Activated T-cell treated with anti-CD3 and anti-CD28 coated beads, Interleukin-2, amount 50 U/mL, for 4 hours (primary cell): ENCODE results near the gene LGALS16. TPM values are rescaled to one million over a fixed set of nuclear protein-coding genes. Genes with fewer than 3 reads are reported as not detected.
"Not testable (repeated sequence)": the region's sequence is repeated elsewhere in the genome, so short reads cannot be mapped to it uniquely, and the experiment has no call there.

Source experiments
- ATAC-seq, 2 donors: fragments of 200-7000 bp; cut with Tn5 transposase; one replicate each; pipeline ENCODE4 v1.10.0; 2021
- DNase-seq: peaks from one replicate; pipeline ENCODE4 v3.0.0-alpha.2; 2020
- H3K27me3 Mint-ChIP-seq: one replicate; pipeline ENCODE4 v1.8.0; 2021; ENCODE audit warnings: low read depth, mixed read lengths
- H3K36me3 Mint-ChIP-seq: one replicate; pipeline ENCODE4 v1.8.0; 2022; ENCODE audit warnings: mixed read lengths; ENCODE audit not compliant: insufficient read depth
- H3K4me1 Mint-ChIP-seq: one replicate; pipeline ENCODE4 v1.8.0; 2021; ENCODE audit warnings: low read depth, mixed read lengths
- H3K4me3 Mint-ChIP-seq: one replicate; pipeline ENCODE4 v1.8.0; 2021; ENCODE audit warnings: mild to moderate bottlenecking, moderate library complexity, mixed read lengths
- H3K9me3 Mint-ChIP-seq: one replicate; pipeline ENCODE4 v1.8.0; 2021; ENCODE audit warnings: mixed read lengths
- total RNA-seq, 3 donors: library from RNA; stranded (reverse); gene quantifications; one replicate each; pipeline ENCODE4 v1.2.1, GENCODE V29; 2021

The LGALS16 gene
- total RNA-seq, 3 donors from 2014 or later, result not detected

DNA sequence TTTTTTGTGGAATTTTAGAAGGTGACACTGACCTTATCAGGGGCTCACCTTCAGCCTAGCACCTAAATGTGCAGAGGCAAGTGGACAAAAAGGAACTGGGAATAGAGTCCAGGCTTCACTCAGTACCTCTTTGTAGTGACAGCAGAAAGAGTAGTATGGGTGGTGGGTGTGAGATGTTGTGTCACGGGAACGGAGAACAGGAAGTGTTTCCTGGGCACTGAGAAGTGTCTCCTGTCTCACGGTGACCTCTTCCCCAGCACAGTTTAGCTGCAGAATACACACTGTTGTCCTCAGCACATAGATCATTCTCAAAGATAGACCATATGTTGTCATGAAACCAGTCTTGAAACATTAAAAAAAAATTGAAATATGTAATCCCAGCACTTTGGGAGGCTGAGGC, 31.0 kb downstream of the LGALS16 start:
- ATAC-seq (no peak), DNase-seq (no peak)
- Mint-ChIP-seq H3K4me3 (no peak overlapping the region), H3K9me3 (peaks cover 5% of the 10 kb centered on the region), H3K27me3 (no peaks in the 10 kb centered on the region), H3K4me1 (peaks cover 4% of the 10 kb centered on the region), H3K36me3 (peaks cover 4% of the 10 kb centered on the region)

DNA sequence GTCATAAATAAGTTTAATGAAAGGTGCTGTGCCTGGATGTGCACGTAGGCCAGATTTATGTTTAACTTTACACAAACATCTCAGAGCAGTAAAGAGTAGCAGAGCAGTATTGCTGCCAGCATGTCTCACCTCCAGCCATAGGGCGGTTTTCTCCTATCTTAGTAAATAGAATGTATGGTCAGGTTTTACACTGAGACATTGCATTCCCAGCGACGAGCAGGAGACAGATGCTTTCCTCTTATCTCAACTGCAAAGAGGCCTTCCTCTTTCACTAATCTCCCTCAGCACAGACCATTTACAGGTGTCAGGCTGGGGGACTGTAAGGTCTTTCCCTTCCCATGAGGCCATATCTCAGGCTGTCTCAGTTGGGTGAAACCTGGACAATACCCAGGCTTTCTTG, 32.9 kb downstream of the LGALS16 start:
- H3K9me3 Mint-ChIP-seq, ATAC-seq, H3K27me3 Mint-ChIP-seq, DNase-seq, H3K36me3 Mint-ChIP-seq, H3K4me3 Mint-ChIP-seq, H3K4me1 Mint-ChIP-seq: not testable (repeated sequence)

DNA sequence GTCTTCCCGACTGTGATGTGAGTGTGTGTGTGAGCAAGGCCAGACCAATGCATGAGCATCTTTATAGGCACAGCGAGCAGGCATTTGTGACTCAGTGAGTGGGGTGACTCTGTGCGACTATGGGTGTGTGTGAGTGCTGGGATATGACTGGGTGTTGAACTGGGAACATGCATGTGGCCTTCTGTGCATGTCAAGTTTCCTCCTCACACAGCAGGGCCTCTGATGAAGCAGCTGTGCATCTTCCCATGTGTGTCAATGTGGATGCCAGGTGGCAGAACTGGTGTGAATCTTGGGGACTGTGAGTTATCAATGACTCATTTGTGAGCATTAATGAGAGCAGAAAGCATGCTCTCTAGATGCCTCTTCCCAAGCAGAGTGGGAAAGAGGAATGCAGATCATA, 36.5 kb downstream of the LGALS16 start:
- H3K4me3 Mint-ChIP-seq, result no peak overlapping the region
- no peak for DNase-seq

DNA sequence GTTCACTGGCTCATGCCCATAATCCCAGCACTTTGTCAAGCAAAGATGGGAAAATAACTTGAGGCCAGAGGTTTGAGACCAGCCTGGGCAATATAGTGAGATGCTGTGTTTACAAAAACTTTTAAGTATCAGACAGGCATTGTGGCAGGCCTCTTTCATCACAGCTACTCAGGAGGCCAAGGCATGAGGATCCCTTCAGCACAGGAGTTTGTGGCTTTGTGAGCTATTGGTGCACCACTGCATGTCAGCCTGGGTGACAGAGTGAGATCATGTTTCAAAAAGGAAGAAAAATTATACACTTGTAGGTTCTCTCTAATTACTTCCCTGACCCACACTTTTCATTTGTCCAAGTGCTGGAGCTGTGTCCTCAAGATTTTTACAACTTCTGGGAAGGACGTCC, 37.1 kb downstream of the LGALS16 start:
- no peak for DNase-seq
- Mint-ChIP-seq H3K9me3 (peaks cover 5% of the 10 kb centered on the region), H3K36me3 (no peaks in the 10 kb centered on the region), H3K4me1 (no peaks in the 10 kb centered on the region), H3K4me3 (no peak overlapping the region), H3K27me3 (no peaks in the 10 kb centered on the region)
- no peak for ATAC-seq

More for the DNA sequence above, 36.5 kb downstream of the LGALS16 start:
- Mint-ChIP-seq H3K27me3 (no peaks in the 10 kb centered on the region), H3K36me3 (no peaks in the 10 kb centered on the region), H3K9me3 (peaks cover 5% of the 10 kb centered on the region), H3K4me1 (no peaks in the 10 kb centered on the region)
- peak; percentile 53 to 69 for ATAC-seq

DNA sequence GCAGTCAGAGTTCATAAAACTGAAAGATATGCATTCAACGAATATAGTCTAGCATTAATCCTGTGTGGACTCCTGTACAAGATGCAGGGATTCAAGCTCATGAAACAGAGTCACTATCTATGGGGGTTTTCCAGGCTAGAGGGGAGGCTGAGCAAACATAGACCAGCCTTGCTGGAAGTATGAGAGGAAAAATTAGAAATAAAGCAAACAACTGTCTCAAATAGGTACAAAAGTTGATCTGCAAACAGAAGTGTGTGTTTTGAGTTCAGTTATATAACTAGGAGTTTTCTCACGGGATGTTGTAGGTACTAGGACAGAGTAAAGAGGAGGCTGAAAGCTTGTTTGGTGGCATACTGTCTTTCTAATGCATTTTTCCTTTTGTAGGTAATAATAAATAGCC, 40.0 kb downstream of the LGALS16 start:
- Mint-ChIP-seq H3K4me1 (no peaks in the 10 kb centered on the region), H3K36me3 (no peaks in the 10 kb centered on the region), H3K4me3 (no peak overlapping the region), H3K27me3 (no peaks in the 10 kb centered on the region), H3K9me3 (no peaks in the 10 kb centered on the region)
- ATAC-seq (no peak), DNase-seq (no peak)

DNA sequence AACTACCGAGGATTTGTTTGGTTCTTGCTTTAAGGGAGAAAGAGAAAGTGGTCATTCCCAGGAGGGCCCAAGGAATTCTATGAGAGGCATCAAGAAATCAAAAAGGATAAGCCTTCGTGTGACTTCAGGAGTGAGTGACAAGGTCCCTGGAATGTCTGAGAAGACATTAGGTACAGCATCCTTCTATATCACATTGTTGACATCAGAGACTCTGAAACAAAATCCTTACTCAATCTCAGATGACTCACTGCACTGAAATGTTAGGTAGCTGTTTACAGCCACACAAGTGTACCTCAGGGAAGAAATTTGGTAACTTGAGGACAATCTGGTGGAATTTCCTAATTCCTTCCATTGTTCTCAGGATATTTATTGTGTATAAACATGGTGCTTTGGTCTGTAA, 40.7 kb downstream of the LGALS16 start:
- DNase-seq (no peak), ATAC-seq (no peak)
- Mint-ChIP-seq H3K36me3 (no peaks in the 10 kb centered on the region), H3K4me3 (no peak overlapping the region), H3K27me3 (no peaks in the 10 kb centered on the region), H3K9me3 (no peaks in the 10 kb centered on the region), H3K4me1 (no peaks in the 10 kb centered on the region)

DNA sequence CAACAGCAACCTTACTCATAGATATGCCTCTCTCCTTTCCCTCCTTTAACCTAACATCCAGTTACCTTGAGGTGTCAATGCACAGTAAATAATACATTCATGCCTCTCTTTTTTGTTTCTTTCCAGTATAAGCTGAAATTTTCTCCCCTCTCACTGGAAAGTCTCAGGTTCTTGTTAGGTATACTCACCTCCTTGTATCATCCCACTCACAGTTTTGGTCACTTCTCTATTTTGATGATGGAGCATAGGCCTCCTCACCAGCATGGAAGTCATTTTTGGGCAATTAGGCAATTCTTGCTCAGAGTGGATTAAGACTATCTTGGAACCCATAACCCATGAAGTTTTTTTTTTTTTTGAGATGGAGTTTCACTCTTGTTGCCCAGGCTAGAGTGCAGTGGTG, 42.8 kb downstream of the LGALS16 start:
- H3K4me3 Mint-ChIP-seq, result no peak overlapping the region
- peaks cover 2% of the 10 kb centered on the region for H3K4me1 Mint-ChIP-seq
- no peaks in the 10 kb centered on the region for H3K36me3 Mint-ChIP-seq
- no peak for ATAC-seq
- no peaks in the 10 kb centered on the region for H3K27me3 Mint-ChIP-seq
- no peak for DNase-seq
- no peaks in the 10 kb centered on the region for H3K9me3 Mint-ChIP-seq

DNA sequence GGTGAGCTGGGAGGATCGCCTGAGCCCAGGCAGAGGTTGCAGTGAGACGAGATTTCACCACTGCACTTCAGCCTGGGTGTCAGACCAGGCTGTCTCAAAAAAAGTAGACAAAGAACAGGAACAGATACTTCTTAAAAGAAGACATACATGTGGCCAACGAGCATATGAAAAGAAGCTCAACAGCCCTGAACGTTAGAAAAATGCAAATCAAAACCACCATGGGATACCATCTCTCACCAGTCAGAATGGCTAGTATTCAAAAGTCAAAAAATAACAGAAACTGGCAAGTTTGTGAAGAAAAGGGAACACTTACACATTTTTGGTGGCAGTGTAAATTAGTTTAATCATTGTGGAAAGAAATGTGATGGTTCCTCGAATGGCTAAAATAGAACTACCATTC, 45.6 kb downstream of the LGALS16 start:
- DNase-seq (no peak), ATAC-seq (no peak)
- Mint-ChIP-seq H3K27me3 (no peaks in the 10 kb centered on the region), H3K4me1 (peaks cover 26% of the 10 kb centered on the region), H3K36me3 (no peaks in the 10 kb centered on the region), H3K9me3 (no peaks in the 10 kb centered on the region), H3K4me3 (no peak overlapping the region)

DNA sequence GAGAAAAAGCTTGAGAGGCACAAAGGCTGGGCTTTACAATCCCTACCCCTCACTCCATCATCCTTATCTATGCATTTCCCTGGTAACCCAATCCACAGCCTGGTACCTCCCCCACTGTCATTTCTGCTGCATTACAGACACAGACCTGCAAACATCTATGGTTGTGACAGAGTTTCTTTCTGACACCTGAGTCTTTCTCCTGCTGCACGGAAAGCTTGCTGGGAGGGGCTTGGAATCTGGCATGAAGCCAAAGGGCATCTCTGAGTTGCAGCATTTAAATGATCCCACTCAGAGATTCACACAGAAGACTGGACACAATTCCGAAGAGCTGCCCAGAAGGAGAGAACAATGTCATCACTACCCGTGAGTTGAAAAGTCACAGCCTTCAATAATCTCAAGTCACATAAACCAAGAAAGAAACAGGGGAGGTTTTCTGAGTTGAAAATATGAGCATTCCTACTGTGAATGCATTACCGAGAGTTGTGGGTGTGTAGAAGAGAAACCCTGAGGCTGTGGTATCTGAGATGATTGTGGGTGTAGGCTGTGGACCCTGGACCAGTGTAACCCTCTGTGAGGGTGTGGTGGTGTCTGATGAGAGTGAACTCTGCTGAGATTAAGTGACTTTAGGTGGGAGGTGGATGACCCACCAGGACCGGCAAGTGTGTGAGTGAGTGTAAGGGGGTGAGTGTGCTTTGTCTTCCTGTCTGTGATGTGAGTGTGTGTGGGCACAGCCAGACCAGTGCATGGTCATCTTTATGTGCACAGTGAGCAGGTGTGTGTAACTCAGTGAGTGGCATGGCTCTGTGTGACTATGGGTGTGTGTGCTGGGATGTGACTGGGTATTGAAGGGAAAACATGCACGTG, 48.7 kb downstream of the LGALS16 start, which contains the start of gene LGALS14:
LGALS14 (plus strand) TSS at position 301 of the 864 bp plus-strand sequence; CDS start at position 349, 48 bp downstream.
- Mint-ChIP-seq H3K27me3 (no peaks in the 10 kb centered on the region), H3K9me3 (no peaks in the 10 kb centered on the region), H3K4me1 (peaks cover 41% of the 10 kb centered on the region), H3K4me3 (no peak within 1 kb of the TSS), H3K36me3 (no peaks in the 10 kb centered on the region)
- DNase-seq (no peak), ATAC-seq (peak; percentile 83 to 85)

DNA sequence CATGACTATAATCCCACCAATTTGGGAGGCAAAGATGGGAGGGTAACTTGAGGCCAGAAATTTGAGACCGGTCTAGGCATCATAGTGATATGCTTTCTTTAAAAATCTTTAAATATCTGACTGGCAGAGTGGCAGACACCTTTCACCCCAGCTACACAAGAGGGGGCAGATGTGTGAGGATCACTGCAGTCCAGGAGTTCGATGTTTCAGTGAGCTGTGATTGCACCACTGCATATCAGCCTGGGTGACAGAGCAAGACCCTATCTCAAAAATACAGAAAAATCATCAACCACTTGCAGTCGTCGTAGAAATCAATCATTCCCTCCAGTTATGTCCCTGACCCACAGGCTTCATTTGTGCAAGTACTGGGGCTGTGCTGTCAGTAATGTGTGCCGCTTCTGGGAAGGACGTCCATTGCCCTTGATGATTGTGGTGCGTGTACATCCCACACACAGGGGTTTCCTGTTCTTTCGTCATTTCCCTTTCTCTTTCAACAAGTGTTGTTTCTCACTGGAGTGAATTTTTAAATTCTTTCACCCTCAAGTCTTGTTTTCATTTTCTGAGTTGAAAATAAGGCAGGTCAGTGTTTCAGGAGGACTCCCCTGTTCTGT, 50.0 kb downstream of the LGALS16 start:
- Mint-ChIP-seq H3K9me3 (no peaks in the 10 kb centered on the region), H3K27me3 (no peaks in the 10 kb centered on the region), H3K4me1 (peaks cover 54% of the 10 kb centered on the region), H3K36me3 (no peaks in the 10 kb centered on the region), H3K4me3 (no peak overlapping the region)
- DNase-seq (no peak), ATAC-seq (peak; percentile 45 to 63)

DNA sequence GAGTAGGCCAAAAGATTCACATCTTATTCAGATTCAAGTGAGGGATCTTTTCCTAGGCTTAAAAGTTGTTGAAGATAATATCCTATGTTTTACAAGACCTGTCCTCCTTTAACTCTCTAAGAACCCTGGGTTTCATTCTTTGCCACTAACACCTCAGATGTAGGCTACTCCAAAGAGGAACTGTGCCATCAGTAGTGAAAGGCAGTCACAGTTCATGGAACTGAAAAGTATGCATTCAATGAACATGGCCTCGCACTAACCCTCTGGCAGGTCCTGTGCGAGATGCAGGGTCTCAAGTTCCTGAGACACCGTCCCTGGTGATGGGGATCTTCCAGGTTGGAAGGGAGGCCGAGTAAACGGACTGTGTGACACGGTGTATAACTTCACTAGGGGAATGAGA, 52.9 kb downstream of the LGALS16 start:
- H3K4me3 Mint-ChIP-seq, result no peak overlapping the region
- ATAC-seq (no peak), DNase-seq (no peak)
- H3K4me1 Mint-ChIP-seq, result peaks cover 60% of the 10 kb centered on the region
- peaks cover 4% of the 10 kb centered on the region for H3K27me3 Mint-ChIP-seq
- H3K9me3 Mint-ChIP-seq, result no peaks in the 10 kb centered on the region
- H3K36me3 Mint-ChIP-seq, result no peaks in the 10 kb centered on the region

DNA sequence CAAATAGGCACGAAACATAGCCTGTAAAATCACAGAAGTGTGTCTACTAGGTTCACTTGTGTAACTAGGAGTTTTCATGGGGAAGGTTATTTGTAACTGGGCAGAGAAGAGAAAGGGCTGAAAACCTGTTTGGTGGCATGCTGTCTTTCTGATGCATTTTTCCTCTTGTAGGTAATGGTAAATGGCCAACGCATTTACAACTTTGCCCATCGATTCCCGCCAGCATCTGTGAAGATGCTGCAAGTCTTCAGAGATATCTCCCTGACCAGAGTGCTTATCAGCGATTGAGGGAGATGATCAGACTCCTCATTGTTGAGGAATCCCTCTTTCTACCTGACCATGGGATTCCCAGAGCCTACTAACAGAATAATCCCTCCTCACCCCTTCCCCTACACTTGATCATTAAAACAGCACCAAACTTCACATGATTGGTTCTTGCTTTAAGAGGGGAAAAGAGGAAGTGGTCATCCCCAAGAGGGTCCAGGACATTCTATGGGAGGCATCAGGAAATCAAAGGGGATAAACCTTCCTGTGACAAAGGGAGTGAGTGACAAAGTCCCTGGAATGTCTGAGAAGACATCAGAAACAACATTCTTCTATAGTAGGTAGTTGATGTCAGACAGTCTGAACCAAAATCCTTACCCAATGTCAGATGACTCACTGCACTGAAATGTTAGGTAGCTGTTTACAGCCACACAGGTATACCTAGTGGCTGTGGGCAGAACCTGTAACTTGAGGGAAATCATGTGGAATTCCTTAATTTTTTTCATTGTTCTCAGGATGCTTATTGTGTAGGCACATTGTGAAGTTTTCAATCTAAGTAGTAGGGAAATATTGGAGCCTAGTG, 53.5 kb downstream of the LGALS16 start:
- Mint-ChIP-seq H3K4me1 (peaks cover 57% of the 10 kb centered on the region), H3K36me3 (no peaks in the 10 kb centered on the region), H3K4me3 (no peak overlapping the region), H3K27me3 (peaks cover 4% of the 10 kb centered on the region), H3K9me3 (no peaks in the 10 kb centered on the region)
- DNase-seq (no peak), ATAC-seq (no peak)
